NCI-H1436 (cell line): ENCODE results near the gene GTSE1.

Experiments
- DNase-seq: peaks from one replicate; lab custom pipeline; 2025; lab: John Stamatoyannopoulos, UW

GTSE1 gene

GRCh38 chr22:46364341-46365165 is 67.9 kb downstream of the GTSE1 start:
- no peak for DNase-seq

- no peak for DNase-seq
Observed at GRCh38 chr22:46365166-46365624, 68.5 kb downstream of the GTSE1 start.

DNA sequence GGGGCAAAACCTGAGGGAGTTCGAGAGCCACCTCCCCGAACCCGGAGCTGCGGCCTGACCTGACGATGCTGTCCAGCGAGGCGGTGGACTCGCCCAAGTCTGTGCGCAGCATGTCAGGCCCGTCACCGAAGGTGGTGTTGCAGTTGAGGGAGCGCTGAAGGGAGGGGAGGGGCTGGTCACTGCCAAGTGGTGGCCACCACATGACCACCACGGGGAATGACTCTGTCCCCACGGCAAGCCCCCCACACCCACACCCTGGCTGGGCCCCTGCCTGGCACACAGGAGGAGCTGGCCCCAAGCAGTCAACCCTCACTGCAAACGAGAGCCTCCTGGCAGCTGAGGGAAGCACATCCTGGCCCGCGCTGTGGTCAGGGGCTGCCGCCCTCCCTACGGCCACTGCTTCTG is 69.7 kb downstream of the GTSE1 start:
- no peak for DNase-seq

- peak; percentile 16 for DNase-seq
Observed at GRCh38 chr22:46366801-46367706, 70.4 kb downstream of the GTSE1 start.

DNA sequence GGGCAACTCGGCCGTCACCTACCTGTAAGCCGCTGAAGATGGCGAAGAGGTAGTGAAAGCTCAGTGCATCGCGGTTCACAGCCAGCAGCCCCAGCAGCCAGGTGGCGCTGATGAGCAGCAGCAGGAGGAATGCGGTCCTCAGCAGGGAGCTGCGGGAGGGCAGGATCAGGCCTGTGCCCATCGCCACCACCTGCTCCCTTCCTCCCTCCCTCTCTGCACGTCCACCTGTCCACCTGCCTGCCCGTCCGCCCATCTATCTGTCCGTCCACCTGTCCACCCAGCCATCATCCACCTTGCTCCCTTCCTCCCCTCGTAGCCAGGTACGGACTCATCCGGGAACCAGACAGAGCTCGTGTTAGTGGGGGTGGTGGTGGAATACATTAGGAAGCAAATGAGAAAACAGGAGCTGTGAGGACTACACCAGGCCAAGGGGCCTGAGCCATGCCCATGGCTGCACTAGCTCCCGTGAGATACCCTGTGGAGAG is 71.1 kb downstream of the GTSE1 start:
- DNase-seq: peak; percentile 44

GRCh38 chr22:46368422-46368821 is 71.8 kb downstream of the GTSE1 start:
- DNase-seq: no peak

DNA sequence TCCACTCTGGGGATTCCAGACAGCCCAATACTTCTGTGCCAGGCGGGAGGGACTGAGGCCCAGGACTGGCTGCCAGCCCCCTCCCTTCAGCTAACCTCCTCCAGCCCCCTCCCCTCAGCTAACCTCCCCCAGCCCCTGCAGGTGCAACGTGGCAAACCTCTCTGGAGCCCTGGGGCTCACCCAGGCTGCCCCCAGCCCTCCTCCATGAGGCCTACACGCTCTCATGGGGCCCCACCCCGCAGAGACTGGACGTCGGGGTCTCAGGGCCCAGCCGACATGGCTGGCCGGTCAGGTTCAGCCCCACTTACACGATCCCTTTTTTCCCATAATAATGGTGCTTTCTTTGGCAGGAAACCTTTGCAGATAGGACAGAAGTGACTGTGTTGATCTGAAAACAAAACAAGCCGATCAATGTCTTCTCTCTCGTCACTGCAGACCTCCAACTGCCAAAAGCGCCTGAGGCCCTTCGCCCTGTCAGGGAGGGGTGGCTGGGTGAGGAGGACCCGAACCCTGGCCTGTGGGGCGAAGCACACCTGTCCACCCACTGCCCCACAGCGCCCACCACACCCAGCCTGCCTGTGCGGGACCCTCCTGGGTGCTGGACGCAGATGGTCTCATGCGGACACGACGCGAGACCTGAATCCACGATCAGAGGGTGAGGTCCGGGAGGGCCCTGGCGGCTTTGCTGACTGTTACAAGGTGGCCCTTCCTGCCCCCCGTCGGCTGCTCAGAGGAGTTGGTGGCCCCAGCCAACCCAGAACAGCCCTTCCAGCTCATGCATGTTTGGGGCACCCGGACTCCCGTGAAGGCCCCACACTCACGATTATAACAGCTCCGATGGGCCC is 72.4 kb downstream of the GTSE1 start:
- DNase-seq: no peak

DNA sequence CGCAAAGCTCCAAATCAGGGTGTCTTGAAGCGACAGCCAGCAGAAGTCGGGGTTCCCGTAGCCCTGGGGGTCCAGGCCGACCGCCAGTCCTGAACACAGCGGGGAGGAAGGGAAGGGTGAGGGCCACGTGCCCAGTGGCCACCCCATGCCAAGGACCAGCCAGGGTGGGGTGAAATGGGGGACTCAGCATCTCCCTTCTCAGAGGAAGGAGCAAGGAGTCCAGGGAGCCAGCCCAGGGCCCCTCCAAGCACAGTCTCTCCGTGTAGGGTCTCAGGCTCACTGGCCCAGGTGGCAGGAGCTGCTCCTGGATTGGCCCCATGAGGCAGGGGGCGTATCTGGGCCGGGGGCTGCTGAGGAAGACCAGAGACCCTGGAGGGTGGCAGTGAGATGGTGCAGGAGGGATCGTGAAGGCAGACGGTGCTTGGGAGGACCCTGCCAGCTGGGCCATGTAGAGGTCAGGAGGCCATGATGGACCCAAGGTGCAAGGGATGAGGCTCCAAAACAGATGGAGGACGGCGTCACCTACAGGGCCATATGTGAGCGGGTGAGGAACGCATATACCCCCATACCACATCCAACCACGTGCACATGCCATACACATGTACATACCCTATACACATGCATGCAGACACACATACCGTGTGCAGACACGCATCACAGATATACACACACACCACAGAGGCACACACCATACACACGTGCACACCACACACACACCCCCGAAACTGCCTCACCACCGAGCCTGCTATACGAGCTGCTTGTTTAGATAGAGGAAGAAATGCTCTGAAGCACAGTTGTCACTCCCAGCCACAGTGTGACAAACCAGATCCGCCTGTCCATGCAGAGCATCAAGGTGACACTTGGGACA is 73.3 kb downstream of the GTSE1 start:
- DNase-seq: no peak

- no peak for DNase-seq
Observed at GRCh38 chr22:46370584-46371291, 74.1 kb downstream of the GTSE1 start.

GRCh38 chr22:46371623-46372226 is 75.1 kb downstream of the GTSE1 start:
- DNase-seq: no peak

GRCh38 chr22:46372686-46373085 is 76.0 kb downstream of the GTSE1 start:
- DNase-seq: no peak

DNA sequence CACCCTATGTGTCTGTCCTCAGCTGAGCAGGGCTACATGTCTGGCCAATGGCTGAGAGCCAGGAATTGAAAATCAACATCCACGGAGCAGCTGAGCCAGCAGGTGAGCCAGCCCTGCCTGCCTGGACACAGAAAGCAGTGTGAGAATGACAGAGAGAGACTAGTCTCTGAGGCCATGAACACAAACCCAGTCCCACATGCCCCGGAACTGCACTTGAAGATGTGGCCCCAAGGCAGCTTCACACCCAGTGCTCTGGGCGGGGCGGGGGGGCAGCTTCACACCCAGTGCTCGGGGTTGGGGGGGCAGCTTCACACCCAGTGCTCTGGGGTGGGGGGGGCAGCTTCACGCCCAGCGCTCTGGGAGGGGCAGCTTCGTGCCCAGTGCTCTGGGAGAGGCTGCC is 76.5 kb downstream of the GTSE1 start:
- no peak for DNase-seq

DNA sequence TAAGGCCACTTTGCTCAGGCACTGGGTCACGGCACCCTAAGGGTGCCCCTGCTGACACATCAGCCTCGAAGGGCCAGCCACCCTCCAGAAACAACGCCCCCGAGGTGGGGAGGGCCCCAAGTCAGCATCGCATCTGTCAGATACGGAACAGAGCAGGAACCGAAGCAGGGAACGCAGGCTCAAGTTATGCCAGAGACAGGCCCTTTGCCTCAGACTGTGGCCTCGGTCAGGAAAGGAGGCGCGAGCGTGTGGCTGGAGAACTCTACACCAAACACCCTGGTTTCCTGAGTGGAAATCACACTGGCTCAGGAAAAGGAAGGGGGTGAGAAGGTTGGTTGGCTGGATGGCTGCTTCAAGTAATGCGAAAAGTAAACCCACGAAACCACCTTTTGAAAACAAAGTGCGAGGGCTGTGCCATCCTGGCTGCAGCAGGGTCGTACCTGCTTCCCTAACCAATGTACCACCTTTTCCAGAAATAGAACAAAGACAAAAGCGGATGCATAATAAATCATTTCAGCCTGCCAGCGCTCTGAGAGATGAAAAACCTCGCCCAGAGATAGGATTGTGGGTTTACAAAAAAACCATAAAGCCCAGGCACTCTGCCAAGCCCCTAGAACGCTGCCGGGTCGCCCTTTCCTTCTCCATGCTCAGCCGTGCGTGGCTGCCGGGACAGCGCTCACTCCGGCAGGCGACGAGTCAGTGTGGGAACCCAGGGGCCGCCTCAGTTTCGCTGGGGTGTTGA is 77.4 kb downstream of the GTSE1 start:
- no peak for DNase-seq

DNA sequence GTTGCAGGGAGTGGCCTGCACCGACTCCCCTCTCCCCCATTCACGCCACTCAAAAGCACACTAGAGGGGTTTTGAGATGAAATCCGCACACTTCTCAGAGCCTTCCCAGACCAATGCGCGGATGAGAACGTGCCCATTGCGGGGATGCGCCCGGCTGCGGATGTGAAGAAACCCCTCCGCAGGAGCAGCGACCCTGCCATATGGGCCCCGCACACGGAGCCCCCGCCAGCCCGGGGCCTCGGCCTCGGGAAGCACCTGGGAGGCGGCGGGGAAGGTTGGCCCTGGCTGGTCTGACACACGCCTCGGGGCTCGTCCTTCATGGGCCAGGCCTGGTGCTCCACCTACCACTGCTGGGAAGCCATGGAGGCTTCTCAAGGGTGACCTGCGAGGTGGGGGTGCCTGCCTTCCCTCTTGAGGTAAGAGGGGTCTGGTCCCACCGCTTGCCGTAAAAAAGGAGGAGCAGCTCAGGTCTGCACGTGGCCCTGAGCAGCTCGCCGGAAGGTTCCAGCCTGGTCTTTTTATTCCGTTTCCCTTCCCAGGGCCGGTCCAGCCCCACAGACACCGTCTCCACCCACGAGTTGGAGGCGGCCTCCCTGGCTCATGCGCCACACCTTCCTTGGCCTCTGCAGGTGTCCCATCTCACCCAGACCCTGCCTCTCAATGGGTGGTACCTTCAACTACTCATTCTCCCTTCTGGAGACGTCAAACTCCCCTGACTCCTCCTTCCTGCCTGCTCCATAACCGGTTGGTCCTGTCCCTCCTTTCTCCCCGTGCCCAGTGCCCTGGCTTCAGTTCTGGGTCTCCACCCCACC is 78.2 kb downstream of the GTSE1 start:
- DNase-seq: no peak

DNA sequence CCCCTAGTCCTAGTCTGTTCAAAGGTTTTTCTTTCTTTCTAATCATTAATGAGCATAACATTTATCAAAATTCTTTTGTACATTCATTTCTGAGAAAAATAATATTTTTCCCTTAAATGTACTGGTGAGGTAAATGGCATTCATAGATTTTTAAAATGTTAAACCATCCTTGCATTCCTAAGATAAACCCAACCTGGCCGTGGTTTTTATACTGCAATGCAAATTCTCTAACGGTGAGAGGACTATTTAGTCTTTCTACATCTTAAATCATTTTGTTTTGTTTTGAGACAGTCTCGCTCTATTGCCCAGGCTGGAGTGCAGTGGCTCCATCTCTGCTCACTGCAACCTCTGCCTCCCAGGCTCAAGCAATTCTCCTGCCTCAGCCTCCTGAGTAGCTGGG is 79.4 kb downstream of the GTSE1 start:
- DNase-seq: no peak

DNA sequence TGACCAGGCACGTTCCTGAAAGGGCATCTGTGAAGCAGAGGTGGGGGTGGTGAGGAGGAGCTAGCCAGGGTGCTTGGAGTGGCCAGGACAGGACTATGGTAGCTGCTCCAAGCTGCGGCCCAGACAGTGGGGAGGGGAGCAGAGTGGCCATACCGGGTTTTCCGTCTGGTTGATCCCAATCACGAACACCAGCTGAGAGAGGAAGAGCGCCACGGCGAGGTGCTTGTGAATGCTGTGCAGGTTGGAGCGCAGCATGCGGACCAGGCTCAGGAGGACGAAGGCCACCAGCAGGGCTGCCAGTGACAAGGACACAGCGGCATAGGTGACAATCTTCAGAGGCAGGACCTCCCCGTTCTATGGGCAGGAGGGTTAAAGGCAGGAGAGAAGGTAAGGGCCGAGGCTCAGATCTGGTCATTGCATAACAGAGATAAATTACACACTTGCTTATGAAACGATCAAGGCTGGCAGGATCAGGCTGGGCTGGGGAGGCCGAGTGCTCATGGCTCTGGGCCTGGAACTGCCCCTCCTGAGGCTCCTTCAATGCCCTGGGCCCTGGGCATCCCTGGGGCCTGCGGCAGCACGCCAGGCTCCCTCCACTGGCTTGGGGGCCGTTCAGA is 80.3 kb downstream of the GTSE1 start:
- no peak for DNase-seq

GRCh38 chr22:46377525-46378425 is 81.1 kb downstream of the GTSE1 start:
- no peak for DNase-seq
